Uterus (tissue), 2 donors: ENCODE data around the gene MINDY4.

ENCODE experiments used
- CTCF ChIP-seq, 4 experiments: fragments of 200-600 bp in 2 of 4; fragments of 450-650 bp in 2 of 4; sonication (generic) in 2 of 4; IDR thresholded peaks; one replicate each; pipeline ENCODE4 v1.5.1; 2016 to 2019; ENCODE audit warnings: antibody characterized with exemption in 4 of 4, mild to moderate bottlenecking in 2 of 4, moderate library complexity in 1 of 4
- POLR2A ChIP-seq, 2 donors: fragments of 450-650 bp; IDR thresholded peaks; one replicate each; pipeline ENCODE4 v1.6.1; 2016; ENCODE audit warnings: antibody characterized with exemption in 2 of 2, mild to moderate bottlenecking in 1 of 2, moderate library complexity in 1 of 2

GRCh38 chr7:30859940-30860496 lies 88.8 kb downstream of the MINDY4 start:
- TF ChIP-seq CTCF (IDR thresholded peaks at IDR 0.05), result no peak
- no peak for TF ChIP-seq POLR2A (IDR thresholded peaks at IDR 0.05)
